ENCODE results near the gene SH3BGRL3.
"Not testable (repeated sequence)": the region's sequence is repeated elsewhere in the genome, so short reads cannot be mapped to it uniquely, and the experiment has no call there.

SH3BGRL3 gene

DNA sequence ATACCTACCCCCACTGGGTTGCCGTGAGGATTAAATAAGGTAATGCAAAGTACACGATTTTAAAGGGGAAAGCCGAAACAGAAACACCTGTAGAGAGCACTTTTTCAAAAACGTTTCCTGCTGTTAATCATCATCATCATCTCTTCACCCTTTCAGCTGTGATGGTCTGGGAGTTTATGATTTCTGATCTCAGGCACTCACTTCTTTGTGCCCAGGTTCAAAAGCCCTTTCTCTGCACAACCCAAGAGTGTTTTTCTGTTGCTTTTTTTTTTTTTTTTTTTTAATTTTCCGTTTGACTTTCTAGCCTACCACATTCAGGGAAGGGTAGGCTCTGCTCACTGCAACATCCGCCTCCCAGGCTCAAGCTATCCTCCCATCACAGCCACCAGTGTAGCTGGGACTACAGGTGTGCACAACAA, 27.5 kb downstream of the SH3BGRL3 start:
- Histone ChIP-seq H3F3A (ENCODE audit: low read depth) (no peaks in the 10 kb centered on the region), H3K4me2 (ENCODE audit: low read depth, low read length, poor library complexity, severe bottlenecking) (peak overlapping the region; percentile 91), H3K36me3 (ENCODE audit: insufficient read depth, low read length) (no peaks in the 10 kb centered on the region), H3K9ac (ENCODE audit: low read depth, low read length, poor library complexity, severe bottlenecking) (peak overlapping the region; percentile 88), H3K9me3 (ENCODE audit: insufficient read depth, low read depth, low read length) (no peaks in the 10 kb centered on the region), H3K79me2 (ENCODE audit: insufficient read depth, low read length) (peaks cover 5% of the 10 kb centered on the region; the same call in 1 of the 2 replicates), H3K4me3 (ENCODE audit: low read length, poor library complexity, severe bottlenecking) (peak overlapping the region; percentile 98), H2AFZ (ENCODE audit: low read length) (peak overlapping the region; percentile 91), H4K20me1 (ENCODE audit: insufficient read depth, low read length, poor library complexity, severe bottlenecking) (no peaks in the 10 kb centered on the region), H3K4me1 (ENCODE audit: insufficient read depth, low read length, poor library complexity, severe bottlenecking) (peaks cover 26% of the 10 kb centered on the region), H3K27me3 (ENCODE audit: insufficient read depth, low read length, poor library complexity, severe bottlenecking) (no peaks in the 10 kb centered on the region), H3K9me2 (replicated peaks; ENCODE audit: low read depth, low read length) (no peaks in the 10 kb centered on the region)
- TF ChIP-seq, protein P1, sequence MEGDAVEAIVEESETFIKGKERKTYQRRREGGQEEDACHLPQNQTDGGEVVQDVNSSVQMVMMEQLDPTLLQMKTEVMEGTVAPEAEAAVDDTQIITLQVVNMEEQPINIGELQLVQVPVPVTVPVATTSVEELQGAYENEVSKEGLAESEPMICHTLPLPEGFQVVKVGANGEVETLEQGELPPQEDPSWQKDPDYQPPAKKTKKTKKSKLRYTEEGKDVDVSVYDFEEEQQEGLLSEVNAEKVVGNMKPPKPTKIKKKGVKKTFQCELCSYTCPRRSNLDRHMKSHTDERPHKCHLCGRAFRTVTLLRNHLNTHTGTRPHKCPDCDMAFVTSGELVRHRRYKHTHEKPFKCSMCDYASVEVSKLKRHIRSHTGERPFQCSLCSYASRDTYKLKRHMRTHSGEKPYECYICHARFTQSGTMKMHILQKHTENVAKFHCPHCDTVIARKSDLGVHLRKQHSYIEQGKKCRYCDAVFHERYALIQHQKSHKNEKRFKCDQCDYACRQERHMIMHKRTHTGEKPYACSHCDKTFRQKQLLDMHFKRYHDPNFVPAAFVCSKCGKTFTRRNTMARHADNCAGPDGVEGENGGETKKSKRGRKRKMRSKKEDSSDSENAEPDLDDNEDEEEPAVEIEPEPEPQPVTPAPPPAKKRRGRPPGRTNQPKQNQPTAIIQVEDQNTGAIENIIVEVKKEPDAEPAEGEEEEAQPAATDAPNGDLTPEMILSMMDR (conservative IDR thresholded peaks at IDR 0.05; ENCODE audit: low read length), result no peak
- TF ChIP-seq EZH2phosphoT487 (IDR thresholded peaks at IDR 0.05; ENCODE audit: borderline replicate concordance), result no peak

DNA sequence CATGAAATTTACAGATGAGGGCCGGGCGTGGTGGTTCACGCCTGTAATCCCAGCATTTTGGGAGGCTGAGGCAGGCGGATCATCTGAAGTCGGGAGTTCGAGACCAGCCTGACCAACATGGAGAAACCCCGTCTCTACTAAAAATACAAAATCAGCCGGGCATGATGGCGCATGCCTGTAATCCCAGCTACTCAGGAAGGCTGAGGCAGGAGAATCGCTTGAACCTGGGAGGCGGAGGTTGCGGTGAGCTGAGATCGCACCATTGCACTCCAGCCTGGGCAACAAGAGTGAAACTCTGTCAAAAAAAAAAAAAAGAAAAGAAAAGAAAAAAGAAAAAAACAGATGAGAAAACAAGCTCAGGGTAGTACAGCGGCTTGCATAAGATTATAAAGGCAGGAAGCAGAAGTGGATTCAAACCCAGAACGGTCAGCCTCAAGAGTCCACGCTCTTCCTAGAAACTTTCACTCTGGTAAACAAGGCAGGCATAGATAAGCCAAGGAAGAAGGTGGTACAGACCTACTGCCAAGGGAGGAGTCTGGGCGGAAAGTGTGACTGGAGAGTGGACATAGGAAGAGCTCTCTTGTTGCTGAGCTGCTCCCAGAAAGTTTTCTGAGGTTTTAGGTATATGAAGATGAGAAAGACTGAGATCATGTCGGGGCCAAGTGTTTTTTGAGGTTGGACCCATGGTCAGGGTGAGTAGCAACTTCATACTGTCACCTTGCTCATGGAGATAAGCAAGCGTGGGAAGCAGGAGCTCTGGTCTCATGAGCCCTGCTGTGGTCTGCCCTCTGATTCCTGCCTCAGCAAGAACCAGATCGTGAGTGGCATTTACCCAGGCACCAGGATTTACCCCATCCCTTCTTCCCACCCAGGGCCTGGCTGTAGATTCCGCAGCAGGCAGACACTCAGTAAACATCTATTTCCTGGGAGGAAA, 28.3 kb downstream of the SH3BGRL3 start:
- peak overlapping the region; percentile 55 for H2AFZ ChIP-seq (ENCODE audit: low read length)

DNA sequence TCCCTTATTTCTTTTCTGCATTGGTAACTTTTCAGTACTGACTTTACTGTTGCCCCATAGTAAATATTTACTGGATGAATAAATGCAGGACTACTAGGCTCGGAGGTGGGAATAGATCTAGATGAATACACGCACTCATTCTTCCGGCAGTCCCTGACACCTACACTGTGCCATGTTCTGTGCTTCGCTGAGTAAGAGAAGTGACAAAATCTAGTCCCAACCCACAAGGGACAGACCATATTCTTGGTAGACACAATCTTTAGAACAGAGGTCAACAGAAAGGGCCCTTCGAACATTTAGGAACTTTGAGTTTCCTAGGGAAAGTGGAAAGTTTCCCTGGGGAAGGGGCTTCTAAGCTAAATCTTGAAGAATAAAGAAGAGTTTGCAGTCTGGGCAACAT, 34.6 kb downstream of the SH3BGRL3 start:
- Histone ChIP-seq H3K27me3 (ENCODE audit: insufficient read depth, low read length, poor library complexity, severe bottlenecking) (no peaks in the 10 kb centered on the region), H3K4me2 (ENCODE audit: low read depth, low read length, poor library complexity, severe bottlenecking) (no peak overlapping the region), H2AFZ (ENCODE audit: low read length) (no peak overlapping the region), H4K20me1 (ENCODE audit: insufficient read depth, low read length, poor library complexity, severe bottlenecking) (no peaks in the 10 kb centered on the region), H3K36me3 (ENCODE audit: insufficient read depth, low read length) (no peaks in the 10 kb centered on the region), H3K4me3 (ENCODE audit: low read length, poor library complexity, severe bottlenecking) (no peak overlapping the region), H3K9ac (ENCODE audit: low read depth, low read length, poor library complexity, severe bottlenecking) (no peak overlapping the region), H3K9me3 (ENCODE audit: insufficient read depth, low read depth, low read length) (no peaks in the 10 kb centered on the region), H3K9me2 (replicated peaks; ENCODE audit: low read depth, low read length) (no peaks in the 10 kb centered on the region), H3F3A (ENCODE audit: low read depth) (no peaks in the 10 kb centered on the region), H3K79me2 (ENCODE audit: insufficient read depth, low read length) (peaks cover 27% of the 10 kb centered on the region), H3K4me1 (ENCODE audit: insufficient read depth, low read length, poor library complexity, severe bottlenecking) (peaks cover 64% of the 10 kb centered on the region)
- TF ChIP-seq, protein P1 (conservative IDR thresholded peaks at IDR 0.05; ENCODE audit: low read length), result no peak
- TF ChIP-seq EZH2phosphoT487 (IDR thresholded peaks at IDR 0.05; ENCODE audit: borderline replicate concordance), result no peak

More for the DNA sequence above, 28.3 kb downstream of the SH3BGRL3 start:
- H3K4me2 ChIP-seq (ENCODE audit: low read depth, low read length, poor library complexity, severe bottlenecking), result peak overlapping the region; percentile 91
- not testable (repeated sequence) for H3K79me2 ChIP-seq (ENCODE audit: insufficient read depth, low read length); H3K27me3 ChIP-seq (ENCODE audit: insufficient read depth, low read length, poor library complexity, severe bottlenecking); H3K9me3 ChIP-seq (ENCODE audit: insufficient read depth, low read depth, low read length); H3K4me3 ChIP-seq (ENCODE audit: low read length, poor library complexity, severe bottlenecking); H3K9me2 ChIP-seq (replicated peaks; ENCODE audit: low read depth, low read length); H4K20me1 ChIP-seq (ENCODE audit: insufficient read depth, low read length, poor library complexity, severe bottlenecking); H3K36me3 ChIP-seq (ENCODE audit: insufficient read depth, low read length); H3F3A ChIP-seq (ENCODE audit: low read depth)
- peak overlapping the region; percentile 88 for H3K9ac ChIP-seq (ENCODE audit: low read depth, low read length, poor library complexity, severe bottlenecking)
- peaks cover 31% of the 10 kb centered on the region for H3K4me1 ChIP-seq (ENCODE audit: insufficient read depth, low read length, poor library complexity, severe bottlenecking)
